Memory B cell (primary cell): ENCODE results near the gene C16orf54.
"Not testable (repeated sequence)": the region's sequence is repeated elsewhere in the genome, so short reads cannot be mapped to it uniquely, and the experiment has no call there.

Experiments
- ATAC-seq: fragments of 150-1000 bp; cut with Tn5 transposase; 2 replicates; pipeline ENCODE4 v1.10.0; 2021; ENCODE audit warnings: low read depth, mild to moderate bottlenecking, moderate library complexity
- DNase-seq, 2 donors: peaks; one replicate each; pipeline ENCODE4 v3.0.0; 2022; ENCODE audit warnings: low spot score in 2 of 2
- H3K27ac Mint-ChIP-seq: one replicate; pipeline ENCODE4 v1.8.0; 2022; ENCODE audit warnings: mild to moderate bottlenecking, moderate library complexity, mixed read lengths
- H3K27me3 Mint-ChIP-seq: one replicate; pipeline ENCODE4 v1.8.0; 2022; ENCODE audit warnings: mixed read lengths
- H3K36me3 Mint-ChIP-seq: one replicate; pipeline ENCODE4 v1.8.0; 2022; ENCODE audit warnings: mild to moderate bottlenecking, mixed read lengths
- H3K4me1 Mint-ChIP-seq: one replicate; pipeline ENCODE4 v1.8.0; 2022; ENCODE audit warnings: mixed read lengths
- H3K4me3 Mint-ChIP-seq: one replicate; pipeline ENCODE4 v1.8.0; 2022; ENCODE audit warnings: mild to moderate bottlenecking, moderate library complexity, mixed read lengths
- H3K9me3 Mint-ChIP-seq: one replicate; pipeline ENCODE4 v1.8.0; 2022; ENCODE audit warnings: mixed read lengths

The C16orf54 gene

GRCh38 chr16:29717113-29717512 is 28.7 kb downstream of the C16orf54 start:
- Mint-ChIP-seq H3K4me3 (no peak overlapping the region), H3K36me3 (no peaks in the 10 kb centered on the region), H3K27me3 (no peaks in the 10 kb centered on the region), H3K27ac (no peak overlapping the region), H3K4me1 (peaks cover 10% of the 10 kb centered on the region), H3K9me3 (no peaks in the 10 kb centered on the region)
- DNase-seq (no peak), ATAC-seq (no peak)

GRCh38 chr16:29714972-29715371 is 30.8 kb downstream of the C16orf54 start:
- Mint-ChIP-seq H3K9me3 (no peaks in the 10 kb centered on the region), H3K27me3 (peaks cover 1% of the 10 kb centered on the region), H3K27ac (no peak overlapping the region), H3K4me1 (peaks cover 9% of the 10 kb centered on the region), H3K36me3 (no peaks in the 10 kb centered on the region), H3K4me3 (no peak overlapping the region)
- no peak for DNase-seq
- ATAC-seq = no peak

- Mint-ChIP-seq H3K27ac (no peak overlapping the region), H3K27me3 (peaks cover 1% of the 10 kb centered on the region), H3K4me1 (peaks cover 13% of the 10 kb centered on the region), H3K9me3 (no peaks in the 10 kb centered on the region), H3K36me3 (no peaks in the 10 kb centered on the region), H3K4me3 (no peak overlapping the region)
- ATAC-seq (no peak), DNase-seq (no peak)
Observed at GRCh38 chr16:29714396-29714795, 31.4 kb downstream of the C16orf54 start.

GRCh38 chr16:29712809-29713208 is 33.0 kb downstream of the C16orf54 start:
- no peak for ATAC-seq
- H3K4me1 Mint-ChIP-seq = peaks cover 14% of the 10 kb centered on the region
- H3K4me3 Mint-ChIP-seq = no peak overlapping the region
- H3K27me3 Mint-ChIP-seq = peaks cover 3% of the 10 kb centered on the region
- no peak overlapping the region for H3K27ac Mint-ChIP-seq
- H3K36me3 Mint-ChIP-seq = no peaks in the 10 kb centered on the region
- H3K9me3 Mint-ChIP-seq = no peaks in the 10 kb centered on the region
- no peak for DNase-seq

GRCh38 chr16:29710227-29711219 is 35.3 kb downstream of the C16orf54 start:
- Mint-ChIP-seq H3K36me3 (no peaks in the 10 kb centered on the region), H3K9me3 (no peaks in the 10 kb centered on the region), H3K27ac (no peak overlapping the region), H3K27me3 (peaks cover 3% of the 10 kb centered on the region), H3K4me3 (peak overlapping the region; percentile 34), H3K4me1 (peaks cover 14% of the 10 kb centered on the region)
- peak; percentile 99 for ATAC-seq
- peak in 1 of 2 donors; percentile 60 for DNase-seq

GRCh38 chr16:29709657-29710056 is 36.1 kb downstream of the C16orf54 start:
- H3K4me1 Mint-ChIP-seq = peaks cover 14% of the 10 kb centered on the region
- H3K27ac Mint-ChIP-seq, DNase-seq, H3K36me3 Mint-ChIP-seq, ATAC-seq, H3K27me3 Mint-ChIP-seq, H3K4me3 Mint-ChIP-seq, H3K9me3 Mint-ChIP-seq: not testable (repeated sequence)

GRCh38 chr16:29708917-29709600 is 36.7 kb downstream of the C16orf54 start:
- ATAC-seq (no peak), DNase-seq (no peak)
- Mint-ChIP-seq H3K4me3 (no peak overlapping the region), H3K27me3 (peaks cover 3% of the 10 kb centered on the region), H3K4me1 (peaks cover 14% of the 10 kb centered on the region), H3K27ac (no peak overlapping the region), H3K9me3 (no peaks in the 10 kb centered on the region), H3K36me3 (no peaks in the 10 kb centered on the region)

- not testable (repeated sequence) for H3K27ac Mint-ChIP-seq, H3K4me3 Mint-ChIP-seq, H3K9me3 Mint-ChIP-seq, ATAC-seq, H3K36me3 Mint-ChIP-seq, DNase-seq, H3K27me3 Mint-ChIP-seq
- peaks cover 23% of the 10 kb centered on the region for H3K4me1 Mint-ChIP-seq
Observed at GRCh38 chr16:29707160-29707559, 38.6 kb downstream of the C16orf54 start.

GRCh38 chr16:29705030-29705429 is 40.8 kb downstream of the C16orf54 start:
- H3K9me3 Mint-ChIP-seq = peaks cover 2% of the 10 kb centered on the region
- H3K4me3 Mint-ChIP-seq = no peak overlapping the region
- peaks cover 31% of the 10 kb centered on the region for H3K4me1 Mint-ChIP-seq
- ATAC-seq (no peak), DNase-seq (no peak)
- no peak overlapping the region for H3K27ac Mint-ChIP-seq
- no peaks in the 10 kb centered on the region for H3K36me3 Mint-ChIP-seq
- H3K27me3 Mint-ChIP-seq = peaks cover 2% of the 10 kb centered on the region

GRCh38 chr16:29702269-29702668 is 43.5 kb downstream of the C16orf54 start:
- no peak for DNase-seq
- Mint-ChIP-seq H3K27ac (peak overlapping the region; percentile 96), H3K9me3 (peaks cover 9% of the 10 kb centered on the region), H3K36me3 (no peaks in the 10 kb centered on the region), H3K27me3 (peaks cover 3% of the 10 kb centered on the region), H3K4me3 (peak overlapping the region; percentile 87), H3K4me1 (peaks cover 21% of the 10 kb centered on the region)
- ATAC-seq = peak; percentile 57

- Mint-ChIP-seq H3K4me3 (peak overlapping the region; percentile 27), H3K27me3 (peaks cover 3% of the 10 kb centered on the region), H3K27ac (peak overlapping the region; percentile 96), H3K4me1 (peaks cover 21% of the 10 kb centered on the region), H3K36me3 (no peaks in the 10 kb centered on the region), H3K9me3 (peaks cover 9% of the 10 kb centered on the region)
- no peak for ATAC-seq
- no peak for DNase-seq
Observed at GRCh38 chr16:29701214-29701555, 44.6 kb downstream of the C16orf54 start.

- ATAC-seq (peak; percentile 30), DNase-seq (peak; percentile 59 to 62)
- no peaks in the 10 kb centered on the region for H3K36me3 Mint-ChIP-seq
- H3K9me3 Mint-ChIP-seq = peaks cover 9% of the 10 kb centered on the region
- peak overlapping the region; percentile 25 for H3K4me3 Mint-ChIP-seq
- peaks cover 3% of the 10 kb centered on the region for H3K27me3 Mint-ChIP-seq
- peaks cover 21% of the 10 kb centered on the region for H3K4me1 Mint-ChIP-seq
- peak overlapping the region; percentile 36 for H3K27ac Mint-ChIP-seq
Observed at GRCh38 chr16:29700253-29700987, 45.4 kb downstream of the C16orf54 start.

GRCh38 chr16:29699324-29700219 is 46.2 kb downstream of the C16orf54 start:
- no peaks in the 10 kb centered on the region for H3K36me3 Mint-ChIP-seq

More at GRCh38 chr16:29699324-29700219, 46.2 kb downstream of the C16orf54 start:
- DNase-seq (no peak), ATAC-seq (no peak)
- peaks cover 3% of the 10 kb centered on the region for H3K27me3 Mint-ChIP-seq
- H3K27ac Mint-ChIP-seq = peak overlapping the region; percentile 42
- H3K4me3 Mint-ChIP-seq = no peak overlapping the region
- H3K9me3 Mint-ChIP-seq = peaks cover 9% of the 10 kb centered on the region
- H3K4me1 Mint-ChIP-seq = peaks cover 21% of the 10 kb centered on the region
